Stimulated activated CD8-positive, alpha-beta memory T cell treated with anti-CD3 and anti-CD28 coated beads, Interleukin-4, amount 100 ng/mL, for 24 hours (primary cell): ENCODE results near the gene SGPL1.

ENCODE experiments used
- DNase-seq: peaks from one replicate; pipeline ENCODE4 v3.0.0-alpha.2; 2020; ENCODE audit warnings: low read depth

SGPL1 gene

DNA sequence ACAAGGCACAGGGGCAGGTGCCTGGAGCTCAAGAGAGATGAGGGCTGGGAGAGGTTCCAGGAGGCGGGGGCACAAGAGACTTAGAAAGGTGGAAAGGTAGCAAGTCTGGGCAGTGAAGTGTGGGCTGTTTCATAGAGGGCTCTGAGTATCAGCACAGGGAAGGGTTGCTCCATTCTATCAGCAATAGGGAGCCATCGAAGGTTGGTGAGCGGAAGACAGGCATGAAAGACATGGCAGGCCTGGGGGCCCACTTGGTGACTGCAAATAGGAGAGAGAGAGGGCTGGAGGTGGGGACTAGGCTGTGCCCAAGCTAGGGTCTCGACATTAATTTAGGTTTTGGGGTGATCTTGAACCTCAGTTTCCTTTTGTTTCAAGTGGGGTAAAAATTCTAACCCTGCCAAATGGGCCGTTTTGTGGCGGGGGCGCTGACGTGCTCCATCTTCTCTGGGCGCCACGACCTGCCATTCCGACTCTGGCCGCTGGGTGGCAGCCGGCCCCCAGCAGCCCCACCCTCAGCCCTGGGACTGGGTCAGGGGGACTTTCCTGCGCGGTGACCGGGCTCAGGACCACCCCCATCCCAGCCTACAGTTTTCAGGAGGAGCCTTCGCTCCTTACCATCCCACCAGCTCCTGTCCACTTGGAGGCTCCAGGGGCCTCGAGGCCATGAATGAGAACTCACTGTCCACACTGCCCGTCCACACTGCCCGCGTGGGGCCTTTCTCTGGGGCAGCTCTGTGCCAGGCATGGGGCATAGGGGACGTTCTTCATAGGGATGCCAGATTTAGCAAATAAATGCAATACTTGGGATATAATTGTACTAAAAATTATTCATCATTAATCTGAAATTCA is 109.9 kb downstream of the SGPL1 start:
- peak; percentile 29 for DNase-seq

GRCh38 chr10:70926226-70927000 is 110.7 kb downstream of the SGPL1 start:
- DNase-seq = no peak

GRCh38 chr10:70927189-70927943 is 111.6 kb downstream of the SGPL1 start:
- DNase-seq = no peak

GRCh38 chr10:70928140-70928539 is 112.4 kb downstream of the SGPL1 start:
- no peak for DNase-seq

GRCh38 chr10:70930263-70931000 is 114.7 kb downstream of the SGPL1 start:
- no peak for DNase-seq
